GM23338 (cell line): ENCODE data around the gene AMOTL1. TPM values are rescaled to one million over a fixed set of nuclear protein-coding genes. Genes with fewer than 3 reads are reported as not detected.

ENCODE experiments used
- ATAC-seq: fragments of 200-7000 bp; cut with Tn5 transposase; 3 replicates; pipeline ENCODE4 v1.9.1; 2020
- DNase-seq: peaks from one replicate; pipeline ENCODE4 v3.0.0-alpha.2; 2015; ENCODE audit warnings: low spot score
- H2AFZ ChIP-seq: fragments of 200-600 bp; sonication (generic); 2 replicates; pipeline ENCODE4 v1.8.0; 2016; ENCODE audit warnings: antibody characterized with exemption, mild to moderate bottlenecking, moderate library complexity
- H3F3A ChIP-seq: fragments of 200-600 bp; sonication (generic); replicated peaks from 2 replicates; pipeline ENCODE4 v1.8.0; 2017; ENCODE audit warnings: antibody characterized with exemption, mixed run types, low read depth
- H3K27ac ChIP-seq: fragments of 200-600 bp; sonication (generic); 2 replicates; pipeline ENCODE4 v1.6.1; 2016; ENCODE audit warnings: low read depth
- H3K27me3 ChIP-seq: fragments of 200-600 bp; sonication (generic); 2 replicates; pipeline ENCODE4 v1.8.0; 2016; ENCODE audit warnings: mild to moderate bottlenecking, mixed run types, moderate library complexity; ENCODE audit not compliant: insufficient read depth
- H3K36me3 ChIP-seq: fragments of 200-600 bp; sonication (generic); 2 replicates; pipeline ENCODE4 v1.8.0; 2016; ENCODE audit warnings: mild to moderate bottlenecking; ENCODE audit not compliant: insufficient read depth
- H3K4me1 ChIP-seq: fragments of 200-600 bp; sonication (generic); 2 replicates; pipeline ENCODE4 v1.8.0; 2016; ENCODE audit warnings: mild to moderate bottlenecking, moderate library complexity; ENCODE audit not compliant: insufficient read depth
- H3K4me2 ChIP-seq: fragments of 200-600 bp; sonication (generic); 2 replicates; pipeline ENCODE4 v1.7.1; 2017; ENCODE audit warnings: mixed run types
- H3K4me3 ChIP-seq: fragments of 200-600 bp; sonication (generic); 2 replicates; pipeline ENCODE4 v1.6.1; 2016; ENCODE audit warnings: mixed run types
- H3K79me2 ChIP-seq: fragments of 200-600 bp; sonication (generic); replicated peaks from 2 replicates; pipeline ENCODE4 v1.8.0; 2017; ENCODE audit warnings: mild to moderate bottlenecking; ENCODE audit not compliant: insufficient read depth
- H3K9me2 ChIP-seq: fragments of 200-600 bp; sonication (generic); 2 replicates; pipeline ENCODE4 v1.8.0; 2017; ENCODE audit not compliant: insufficient read depth
- H4K20me1 ChIP-seq: fragments of 200-600 bp; sonication (generic); replicated peaks from 2 replicates; pipeline ENCODE4 v1.8.0; 2017; ENCODE audit warnings: mild to moderate bottlenecking; ENCODE audit not compliant: insufficient read depth
- H3K27ac Mint-ChIP-seq: 2 replicates; pipeline ENCODE4 v1.8.0; 2020; ENCODE audit warnings: inconsistent platforms, mild to moderate bottlenecking, moderate library complexity, mixed read lengths
- H3K27me3 Mint-ChIP-seq: 3 replicates; pipeline ENCODE4 v1.8.0; 2022; ENCODE audit warnings: low read depth, mild to moderate bottlenecking, moderate library complexity, mixed read lengths, inconsistent platforms; ENCODE audit not compliant: insufficient read depth, poor library complexity
- H3K36me3 Mint-ChIP-seq: 3 replicates; pipeline ENCODE4 v1.8.0; 2021; ENCODE audit warnings: low read depth, mild to moderate bottlenecking, inconsistent platforms, moderate library complexity, mixed read lengths
- H3K4me1 Mint-ChIP-seq: 3 replicates; pipeline ENCODE4 v1.8.0; 2020; ENCODE audit warnings: mild to moderate bottlenecking, inconsistent platforms, mixed read lengths
- H3K4me3 Mint-ChIP-seq: 3 replicates; pipeline ENCODE4 v1.8.0; 2021; ENCODE audit warnings: moderate library complexity, mild to moderate bottlenecking, inconsistent platforms, mixed read lengths
- H3K9me3 Mint-ChIP-seq: 3 replicates; pipeline ENCODE4 v1.8.0; 2020; ENCODE audit warnings: moderate library complexity, mild to moderate bottlenecking, inconsistent platforms, mixed read lengths
- CREB1 ChIP-seq: fragments of 250-450 bp; sonication (Bioruptor Pico); IDR thresholded peaks from 2 replicates; pipeline ENCODE4 v1.5.0; 2020; ENCODE audit warnings: low read depth, mild to moderate bottlenecking, moderate library complexity
- EZH2 ChIP-seq: fragments of 200-600 bp; sonication (generic); IDR thresholded peaks from one replicate; pipeline ENCODE4 v1.8.0; 2017; ENCODE audit warnings: antibody characterized with exemption, mild to moderate bottlenecking, low read depth; ENCODE audit not compliant: unreplicated experiment
- EZH2phosphoT487 ChIP-seq: fragments of 200-600 bp; sonication (generic); IDR thresholded peaks from one replicate; pipeline ENCODE4 v1.8.1; 2018; ENCODE audit warnings: antibody characterized with exemption; ENCODE audit not compliant: unreplicated experiment
- JUNB ChIP-seq: IDR thresholded peaks from one replicate; pipeline ENCODE4 v1.6.1; 2016; ENCODE audit warnings: antibody characterized with exemption; ENCODE audit not compliant: unreplicated experiment
- NANOG ChIP-seq: IDR thresholded peaks from 2 replicates; pipeline ENCODE4 v1.6.1; 2016; ENCODE audit warnings: antibody characterized with exemption, borderline replicate concordance
- POLR2AphosphoS5 ChIP-seq: IDR thresholded peaks from 2 replicates; pipeline ENCODE4 v1.6.1; 2016; ENCODE audit warnings: antibody characterized with exemption, low read depth
- REST ChIP-seq: IDR thresholded peaks from one replicate; pipeline ENCODE4 v1.6.1; 2018; ENCODE audit warnings: antibody characterized with exemption; ENCODE audit not compliant: unreplicated experiment
- STAT1 ChIP-seq: IDR thresholded peaks from one replicate; pipeline ENCODE4 v1.6.1; 2016; ENCODE audit warnings: antibody characterized with exemption; ENCODE audit not compliant: unreplicated experiment
- ZNF114 ChIP-seq: fragments of 250-450 bp; sonication (Bioruptor Pico); IDR thresholded peaks from 2 replicates; pipeline ENCODE4 v1.5.0; 2020; ENCODE audit warnings: mild to moderate bottlenecking, moderate library complexity
- ZNF331 ChIP-seq: fragments of 250-450 bp; sonication (Bioruptor Pico); IDR thresholded peaks from 2 replicates; pipeline ENCODE4 v1.5.0; 2020; ENCODE audit warnings: low read depth, mild to moderate bottlenecking, moderate library complexity
- polyA plus RNA-seq: library from polyadenylated mRNA; unstranded; fragments of >200 nt; fragmentation: Nextera tagmentation; extraction: Ambion mirVana; gene quantifications from 2 replicates; pipeline ENCODE4 v1.2.1, GENCODE V29; 2016
- total RNA-seq: library from RNA; depleted of rRNA; stranded (reverse); fragments of >200 nt; shearing (Covaris generic); gene quantifications from 2 replicates; pipeline ENCODE4 v1.2.3, GENCODE V29; 2014
- TF ChIP-seq, protein P1 (sequence below): IDR thresholded peaks from 2 replicates; pipeline ENCODE4 v1.6.1; 2016; ENCODE audit warnings: antibody characterized with exemption
- TF ChIP-seq, protein P2 (sequence below): fragments of 250-450 bp; sonication (Bioruptor Pico); IDR thresholded peaks from 2 replicates; pipeline ENCODE4 v1.5.0; 2020; ENCODE audit warnings: mild to moderate bottlenecking, moderate library complexity
- TF ChIP-seq, protein P3 (sequence below), 2 experiments: fragments of 200-600 bp in 1 of 2; sonication (generic) in 1 of 2; conservative IDR thresholded peaks; 2 replicates each; pipeline versions ENCODE4 v1.5.1 to v1.6.1; 2016 to 2017; ENCODE audit warnings: antibody characterized with exemption in 2 of 2, low read depth in 2 of 2, mild to moderate bottlenecking in 2 of 2, moderate library complexity in 1 of 2

AMOTL1 gene
- total and polyA plus RNA-seq, 2 experiments from 2014 or later: 4.3 to 18.7 TPM

DNA sequence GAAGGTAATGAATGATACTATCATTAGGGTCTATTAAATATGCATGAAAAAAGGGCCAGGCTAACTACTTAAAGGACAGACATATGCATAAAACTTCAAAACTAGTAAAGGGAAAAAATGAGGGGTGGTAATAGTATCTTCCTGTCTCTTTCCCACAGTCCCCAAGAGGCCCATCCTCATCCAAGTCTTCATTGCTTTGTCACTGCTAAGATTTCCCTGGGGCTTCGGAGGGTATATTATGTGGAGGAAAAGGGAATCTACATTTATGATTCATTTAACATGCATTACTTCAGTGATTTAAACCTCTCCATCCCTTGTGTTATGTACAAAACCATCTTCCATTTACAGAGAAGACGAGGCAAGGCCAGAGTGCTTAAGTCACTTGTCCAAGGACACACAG is 139.1 kb downstream of the AMOTL1 start:
- no peaks in the 10 kb centered on the region for H3K4me1 Mint-ChIP-seq
- Histone ChIP-seq H4K20me1 (no peaks in the 10 kb centered on the region), H3K27ac (no peak overlapping the region), H3K79me2 (no peaks in the 10 kb centered on the region), H3K4me2 (no peak overlapping the region), H3F3A (no peaks in the 10 kb centered on the region), H3K36me3 (no peaks in the 10 kb centered on the region), H2AFZ (no peak overlapping the region), H3K27me3 (no peaks in the 10 kb centered on the region), H3K9me2 (no peaks in the 10 kb centered on the region), H3K4me1 (no peaks in the 10 kb centered on the region), H3K4me3 (no peak overlapping the region)
- H3K36me3 Mint-ChIP-seq: no peaks in the 10 kb centered on the region
- DNase-seq: no peak
- no peak overlapping the region for H3K4me3 Mint-ChIP-seq
- no peak overlapping the region for H3K27ac Mint-ChIP-seq
- no peaks in the 10 kb centered on the region; the same call in 2 of the 3 replicates for H3K9me3 Mint-ChIP-seq
- TF ChIP-seq CREB1 (CRISPR knock-in tag) (no peak), JUNB (no peak), ZNF331 (CRISPR knock-in tag) (no peak), ZNF114 (CRISPR knock-in tag) (no peak), REST (no peak), STAT1 (no peak), NANOG (no peak), POLR2AphosphoS5 (no peak), EZH2phosphoT487 (no peak), EZH2 (no peak)
- TF ChIP-seq, protein P1, sequence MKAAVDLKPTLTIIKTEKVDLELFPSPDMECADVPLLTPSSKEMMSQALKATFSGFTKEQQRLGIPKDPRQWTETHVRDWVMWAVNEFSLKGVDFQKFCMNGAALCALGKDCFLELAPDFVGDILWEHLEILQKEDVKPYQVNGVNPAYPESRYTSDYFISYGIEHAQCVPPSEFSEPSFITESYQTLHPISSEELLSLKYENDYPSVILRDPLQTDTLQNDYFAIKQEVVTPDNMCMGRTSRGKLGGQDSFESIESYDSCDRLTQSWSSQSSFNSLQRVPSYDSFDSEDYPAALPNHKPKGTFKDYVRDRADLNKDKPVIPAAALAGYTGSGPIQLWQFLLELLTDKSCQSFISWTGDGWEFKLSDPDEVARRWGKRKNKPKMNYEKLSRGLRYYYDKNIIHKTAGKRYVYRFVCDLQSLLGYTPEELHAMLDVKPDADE: no peak
- TF ChIP-seq, protein P2, sequence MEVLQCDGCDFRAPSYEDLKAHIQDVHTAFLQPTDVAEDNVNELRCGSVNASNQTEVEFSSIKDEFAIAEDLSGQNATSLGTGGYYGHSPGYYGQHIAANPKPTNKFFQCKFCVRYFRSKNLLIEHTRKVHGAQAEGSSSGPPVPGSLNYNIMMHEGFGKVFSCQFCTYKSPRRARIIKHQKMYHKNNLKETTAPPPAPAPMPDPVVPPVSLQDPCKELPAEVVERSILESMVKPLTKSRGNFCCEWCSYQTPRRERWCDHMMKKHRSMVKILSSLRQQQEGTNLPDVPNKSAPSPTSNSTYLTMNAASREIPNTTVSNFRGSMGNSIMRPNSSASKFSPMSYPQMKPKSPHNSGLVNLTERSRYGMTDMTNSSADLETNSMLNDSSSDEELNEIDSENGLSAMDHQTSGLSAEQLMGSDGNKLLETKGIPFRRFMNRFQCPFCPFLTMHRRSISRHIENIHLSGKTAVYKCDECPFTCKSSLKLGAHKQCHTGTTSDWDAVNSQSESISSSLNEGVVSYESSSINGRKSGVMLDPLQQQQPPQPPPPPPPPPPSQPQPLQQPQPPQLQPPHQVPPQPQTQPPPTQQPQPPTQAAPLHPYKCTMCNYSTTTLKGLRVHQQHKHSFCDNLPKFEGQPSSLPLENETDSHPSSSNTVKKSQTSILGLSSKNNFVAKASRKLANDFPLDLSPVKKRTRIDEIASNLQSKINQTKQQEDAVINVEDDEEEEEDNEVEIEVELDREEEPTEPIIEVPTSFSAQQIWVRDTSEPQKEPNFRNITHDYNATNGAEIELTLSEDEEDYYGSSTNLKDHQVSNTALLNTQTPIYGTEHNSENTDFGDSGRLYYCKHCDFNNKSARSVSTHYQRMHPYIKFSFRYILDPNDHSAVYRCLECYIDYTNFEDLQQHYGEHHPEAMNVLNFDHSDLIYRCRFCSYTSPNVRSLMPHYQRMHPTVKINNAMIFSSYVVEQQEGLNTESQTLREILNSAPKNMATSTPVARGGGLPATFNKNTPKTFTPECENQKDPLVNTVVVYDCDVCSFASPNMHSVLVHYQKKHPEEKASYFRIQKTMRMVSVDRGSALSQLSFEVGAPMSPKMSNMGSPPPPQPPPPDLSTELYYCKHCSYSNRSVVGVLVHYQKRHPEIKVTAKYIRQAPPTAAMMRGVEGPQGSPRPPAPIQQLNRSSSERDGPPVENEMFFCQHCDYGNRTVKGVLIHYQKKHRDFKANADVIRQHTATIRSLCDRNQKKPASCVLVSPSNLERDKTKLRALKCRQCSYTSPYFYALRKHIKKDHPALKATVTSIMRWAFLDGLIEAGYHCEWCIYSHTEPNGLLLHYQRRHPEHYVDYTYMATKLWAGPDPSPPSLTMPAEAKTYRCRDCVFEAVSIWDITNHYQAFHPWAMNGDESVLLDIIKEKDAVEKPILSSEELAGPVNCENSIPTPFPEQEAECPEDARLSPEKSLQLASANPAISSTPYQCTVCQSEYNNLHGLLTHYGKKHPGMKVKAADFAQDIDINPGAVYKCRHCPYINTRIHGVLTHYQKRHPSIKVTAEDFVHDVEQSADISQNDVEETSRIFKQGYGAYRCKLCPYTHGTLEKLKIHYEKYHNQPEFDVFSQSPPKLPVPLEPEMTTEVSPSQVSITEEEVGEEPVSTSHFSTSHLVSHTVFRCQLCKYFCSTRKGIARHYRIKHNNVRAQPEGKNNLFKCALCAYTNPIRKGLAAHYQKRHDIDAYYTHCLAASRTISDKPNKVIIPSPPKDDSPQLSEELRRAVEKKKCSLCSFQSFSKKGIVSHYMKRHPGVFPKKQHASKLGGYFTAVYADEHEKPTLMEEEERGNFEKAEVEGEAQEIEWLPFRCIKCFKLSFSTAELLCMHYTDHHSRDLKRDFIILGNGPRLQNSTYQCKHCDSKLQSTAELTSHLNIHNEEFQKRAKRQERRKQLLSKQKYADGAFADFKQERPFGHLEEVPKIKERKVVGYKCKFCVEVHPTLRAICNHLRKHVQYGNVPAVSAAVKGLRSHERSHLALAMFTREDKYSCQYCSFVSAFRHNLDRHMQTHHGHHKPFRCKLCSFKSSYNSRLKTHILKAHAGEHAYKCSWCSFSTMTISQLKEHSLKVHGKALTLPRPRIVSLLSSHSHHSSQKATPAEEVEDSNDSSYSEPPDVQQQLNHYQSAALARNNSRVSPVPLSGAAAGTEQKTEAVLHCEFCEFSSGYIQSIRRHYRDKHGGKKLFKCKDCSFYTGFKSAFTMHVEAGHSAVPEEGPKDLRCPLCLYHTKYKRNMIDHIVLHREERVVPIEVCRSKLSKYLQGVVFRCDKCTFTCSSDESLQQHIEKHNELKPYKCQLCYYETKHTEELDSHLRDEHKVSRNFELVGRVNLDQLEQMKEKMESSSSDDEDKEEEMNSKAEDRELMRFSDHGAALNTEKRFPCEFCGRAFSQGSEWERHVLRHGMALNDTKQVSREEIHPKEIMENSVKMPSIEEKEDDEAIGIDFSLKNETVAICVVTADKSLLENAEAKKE (CRISPR knock-in tag): no peak
- TF ChIP-seq, protein P3, sequence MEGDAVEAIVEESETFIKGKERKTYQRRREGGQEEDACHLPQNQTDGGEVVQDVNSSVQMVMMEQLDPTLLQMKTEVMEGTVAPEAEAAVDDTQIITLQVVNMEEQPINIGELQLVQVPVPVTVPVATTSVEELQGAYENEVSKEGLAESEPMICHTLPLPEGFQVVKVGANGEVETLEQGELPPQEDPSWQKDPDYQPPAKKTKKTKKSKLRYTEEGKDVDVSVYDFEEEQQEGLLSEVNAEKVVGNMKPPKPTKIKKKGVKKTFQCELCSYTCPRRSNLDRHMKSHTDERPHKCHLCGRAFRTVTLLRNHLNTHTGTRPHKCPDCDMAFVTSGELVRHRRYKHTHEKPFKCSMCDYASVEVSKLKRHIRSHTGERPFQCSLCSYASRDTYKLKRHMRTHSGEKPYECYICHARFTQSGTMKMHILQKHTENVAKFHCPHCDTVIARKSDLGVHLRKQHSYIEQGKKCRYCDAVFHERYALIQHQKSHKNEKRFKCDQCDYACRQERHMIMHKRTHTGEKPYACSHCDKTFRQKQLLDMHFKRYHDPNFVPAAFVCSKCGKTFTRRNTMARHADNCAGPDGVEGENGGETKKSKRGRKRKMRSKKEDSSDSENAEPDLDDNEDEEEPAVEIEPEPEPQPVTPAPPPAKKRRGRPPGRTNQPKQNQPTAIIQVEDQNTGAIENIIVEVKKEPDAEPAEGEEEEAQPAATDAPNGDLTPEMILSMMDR (conservative IDR thresholded peaks at IDR 0.05; ENCODE audit: low read depth in 2 of 2): no peak
- no peak for ATAC-seq
- no peaks in the 10 kb centered on the region for H3K27me3 Mint-ChIP-seq
